Measurements from ENCODE around the gene RAB4B.
"Not testable (repeated sequence)": the region's sequence is repeated elsewhere in the genome, so short reads cannot be mapped to it uniquely, and the experiment has no call there.

RAB4B gene

GRCh38 chr19:40808497-40808896, 30.4 kb downstream of the RAB4B start:
- H3K4me3 Mint-ChIP-seq = no peak overlapping the region
- H3K4me1 Mint-ChIP-seq (ENCODE audit: low read depth) = peaks cover 94% of the 10 kb centered on the region
- H3K27me3 Mint-ChIP-seq = peaks cover 16% of the 10 kb centered on the region
- intact Hi-C loops (cut with micrococcal nuclease) = no loop called here
- H3K9me3 Mint-ChIP-seq = no peaks in the 10 kb centered on the region
- peaks cover 71% of the 10 kb centered on the region for H3K36me3 Mint-ChIP-seq (ENCODE audit: low read depth)
- H3K27ac Mint-ChIP-seq = peak overlapping the region; percentile 60

- intact Hi-C loops (cut with micrococcal nuclease) = loop anchor here (5.0 kb wide), 1 partner anchor 323 kb away; no protein-coding TSS in a partner anchor
Measured at GRCh38 chr19:40809358-40810086, 31.5 kb downstream of the RAB4B start.

GRCh38 chr19:40810160-40810559, 32.1 kb downstream of the RAB4B start:
- H3K4me1 Mint-ChIP-seq (ENCODE audit: low read depth) = peaks cover 78% of the 10 kb centered on the region
- intact Hi-C loops (cut with micrococcal nuclease) = loop anchor here (5.0 kb wide), 1 partner anchor 322 kb away; no protein-coding TSS in a partner anchor
- no peak overlapping the region for H3K4me3 Mint-ChIP-seq
- peaks cover 32% of the 10 kb centered on the region for H3K27me3 Mint-ChIP-seq
- peak overlapping the region; percentile 87 for H3K27ac Mint-ChIP-seq
- no peaks in the 10 kb centered on the region for H3K9me3 Mint-ChIP-seq
- peaks cover 55% of the 10 kb centered on the region for H3K36me3 Mint-ChIP-seq (ENCODE audit: low read depth)

More at GRCh38 chr19:40809358-40810086, 31.5 kb downstream of the RAB4B start:
- H3K27ac Mint-ChIP-seq = peak overlapping the region; percentile 87
- H3K4me3 Mint-ChIP-seq = no peak overlapping the region
- peaks cover 84% of the 10 kb centered on the region for H3K4me1 Mint-ChIP-seq (ENCODE audit: low read depth)
- H3K9me3 Mint-ChIP-seq = no peaks in the 10 kb centered on the region
- H3K27me3 Mint-ChIP-seq = peaks cover 25% of the 10 kb centered on the region
- peaks cover 61% of the 10 kb centered on the region for H3K36me3 Mint-ChIP-seq (ENCODE audit: low read depth)

GRCh38 chr19:40810649-40811408, 32.8 kb downstream of the RAB4B start:
- peak overlapping the region; percentile 85 for H3K4me3 Mint-ChIP-seq
- peaks cover 71% of the 10 kb centered on the region for H3K4me1 Mint-ChIP-seq (ENCODE audit: low read depth)
- H3K9me3 Mint-ChIP-seq = not testable (repeated sequence)
- intact Hi-C loops (cut with micrococcal nuclease) = loop anchor here (5.0 kb wide), 1 partner anchor 321 kb away; no protein-coding TSS in a partner anchor
- H3K27me3 Mint-ChIP-seq = peaks cover 37% of the 10 kb centered on the region
- peak overlapping the region; percentile 87 for H3K27ac Mint-ChIP-seq
- H3K36me3 Mint-ChIP-seq (ENCODE audit: low read depth) = peaks cover 48% of the 10 kb centered on the region

- intact Hi-C loops (cut with micrococcal nuclease) = loop anchor here (5.0 kb wide), 1 partner anchor 321 kb away; no protein-coding TSS in a partner anchor
- Mint-ChIP-seq H3K27ac (peak overlapping the region; percentile 87), H3K4me3 (peak overlapping the region; percentile 85), H3K9me3 (no peaks in the 10 kb centered on the region), H3K4me1 (ENCODE audit: low read depth) (peaks cover 62% of the 10 kb centered on the region), H3K36me3 (ENCODE audit: low read depth) (peaks cover 39% of the 10 kb centered on the region), H3K27me3 (peaks cover 40% of the 10 kb centered on the region)
Measured at GRCh38 chr19:40811478-40812341, 33.7 kb downstream of the RAB4B start.

GRCh38 chr19:40812571-40812970, 34.5 kb downstream of the RAB4B start:
- Mint-ChIP-seq H3K27me3 (peaks cover 43% of the 10 kb centered on the region), H3K36me3 (ENCODE audit: low read depth) (peaks cover 30% of the 10 kb centered on the region), H3K4me1 (ENCODE audit: low read depth) (peaks cover 54% of the 10 kb centered on the region), H3K27ac (peak overlapping the region; percentile 87)
- not testable (repeated sequence) for H3K4me3 Mint-ChIP-seq, H3K9me3 Mint-ChIP-seq
- intact Hi-C loops (cut with micrococcal nuclease) = loop anchor here (5.0 kb wide), 1 partner anchor 320 kb away; no protein-coding TSS in a partner anchor

GRCh38 chr19:40813182-40813581, 35.1 kb downstream of the RAB4B start:
- peaks cover 24% of the 10 kb centered on the region for H3K36me3 Mint-ChIP-seq (ENCODE audit: low read depth)
- peaks cover 46% of the 10 kb centered on the region for H3K27me3 Mint-ChIP-seq
- H3K27ac Mint-ChIP-seq = no peak overlapping the region
- H3K4me3 Mint-ChIP-seq = no peak overlapping the region
- intact Hi-C loops (cut with micrococcal nuclease) = loop anchor here (5.0 kb wide), 1 partner anchor 319 kb away; no protein-coding TSS in a partner anchor
- peaks cover 49% of the 10 kb centered on the region for H3K4me1 Mint-ChIP-seq (ENCODE audit: low read depth)
- no peaks in the 10 kb centered on the region for H3K9me3 Mint-ChIP-seq

- Mint-ChIP-seq H3K27ac (no peak overlapping the region), H3K4me3 (no peak overlapping the region), H3K9me3 (no peaks in the 10 kb centered on the region), H3K36me3 (ENCODE audit: low read depth) (peaks cover 5% of the 10 kb centered on the region), H3K27me3 (peaks cover 46% of the 10 kb centered on the region), H3K4me1 (ENCODE audit: low read depth) (peaks cover 45% of the 10 kb centered on the region)
- intact Hi-C loops (cut with micrococcal nuclease) = loop anchor here (5.0 kb wide), 1 partner anchor 153 kb away; no protein-coding TSS in a partner anchor
Measured at GRCh38 chr19:40815223-40815622, 37.2 kb downstream of the RAB4B start.

- peak overlapping the region; percentile 72 for H3K4me3 Mint-ChIP-seq
- peaks cover 39% of the 10 kb centered on the region for H3K4me1 Mint-ChIP-seq (ENCODE audit: low read depth)
- not testable (repeated sequence) for H3K9me3 Mint-ChIP-seq; H3K36me3 Mint-ChIP-seq (ENCODE audit: low read depth)
- intact Hi-C loops (cut with micrococcal nuclease) = loop anchor here (5.0 kb wide), 1 partner anchor 156 kb away; no protein-coding TSS in a partner anchor
- peak overlapping the region; percentile 34 for H3K27ac Mint-ChIP-seq
- H3K27me3 Mint-ChIP-seq = peaks cover 28% of the 10 kb centered on the region
Measured at GRCh38 chr19:40818480-40819399, 40.7 kb downstream of the RAB4B start.

- H3K4me3 Mint-ChIP-seq; H3K27ac Mint-ChIP-seq; H3K36me3 Mint-ChIP-seq (ENCODE audit: low read depth); H3K9me3 Mint-ChIP-seq: not testable (repeated sequence)
- peaks cover 20% of the 10 kb centered on the region for H3K27me3 Mint-ChIP-seq
- peaks cover 48% of the 10 kb centered on the region for H3K4me1 Mint-ChIP-seq (ENCODE audit: low read depth)
- intact Hi-C loops (cut with micrococcal nuclease) = loop anchor here (5.0 kb wide), 1 partner anchor 157 kb away; no protein-coding TSS in a partner anchor
Measured at GRCh38 chr19:40819479-40820234, 41.6 kb downstream of the RAB4B start.

GRCh38 chr19:40822161-40822560, 44.1 kb downstream of the RAB4B start:
- Mint-ChIP-seq H3K27ac (peak overlapping the region; percentile 77), H3K36me3 (ENCODE audit: low read depth) (peaks cover 14% of the 10 kb centered on the region), H3K9me3 (no peaks in the 10 kb centered on the region), H3K4me1 (ENCODE audit: low read depth) (peaks cover 72% of the 10 kb centered on the region), H3K4me3 (no peak overlapping the region), H3K27me3 (peaks cover 6% of the 10 kb centered on the region)
- intact Hi-C loops (cut with micrococcal nuclease) = no loop called here
